ENCODE results near the gene TMCC2.

Gene TMCC2

DNA sequence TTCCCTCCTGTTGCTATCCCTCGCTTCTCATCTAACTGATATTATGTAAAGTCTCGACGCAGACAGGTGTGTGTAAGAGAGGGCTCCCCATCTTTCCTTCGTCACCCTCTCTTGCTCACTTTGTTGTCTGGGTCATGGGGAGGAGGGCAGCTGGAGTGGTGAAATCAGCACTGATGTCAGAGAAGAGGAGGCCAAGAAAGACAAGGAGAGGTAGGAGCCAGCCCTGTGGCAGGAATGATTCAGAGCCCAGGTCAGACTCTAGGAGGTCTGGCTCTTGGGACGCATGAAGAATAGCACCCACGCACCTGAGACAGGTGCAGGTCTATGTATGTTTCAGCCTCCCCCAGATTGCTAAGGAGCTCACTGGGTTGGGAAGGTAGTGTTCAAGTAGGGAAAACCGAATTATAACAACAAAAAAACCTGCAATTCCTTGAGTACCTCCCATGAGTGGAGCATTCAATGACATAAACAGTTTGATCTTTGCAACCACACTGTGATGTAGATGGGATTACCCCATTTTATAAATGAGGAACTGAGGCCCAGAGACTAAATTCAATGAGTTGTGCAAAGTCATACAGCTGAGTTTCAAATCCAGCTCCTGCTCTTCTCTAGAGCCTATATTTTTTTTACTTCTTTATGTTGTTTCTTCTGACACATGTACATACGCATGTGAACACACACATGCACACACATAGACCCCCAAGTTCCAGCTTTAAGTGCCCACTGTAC lies 83.4 kb downstream of the TMCC2 start:
- DNase-seq: no peak

DNA sequence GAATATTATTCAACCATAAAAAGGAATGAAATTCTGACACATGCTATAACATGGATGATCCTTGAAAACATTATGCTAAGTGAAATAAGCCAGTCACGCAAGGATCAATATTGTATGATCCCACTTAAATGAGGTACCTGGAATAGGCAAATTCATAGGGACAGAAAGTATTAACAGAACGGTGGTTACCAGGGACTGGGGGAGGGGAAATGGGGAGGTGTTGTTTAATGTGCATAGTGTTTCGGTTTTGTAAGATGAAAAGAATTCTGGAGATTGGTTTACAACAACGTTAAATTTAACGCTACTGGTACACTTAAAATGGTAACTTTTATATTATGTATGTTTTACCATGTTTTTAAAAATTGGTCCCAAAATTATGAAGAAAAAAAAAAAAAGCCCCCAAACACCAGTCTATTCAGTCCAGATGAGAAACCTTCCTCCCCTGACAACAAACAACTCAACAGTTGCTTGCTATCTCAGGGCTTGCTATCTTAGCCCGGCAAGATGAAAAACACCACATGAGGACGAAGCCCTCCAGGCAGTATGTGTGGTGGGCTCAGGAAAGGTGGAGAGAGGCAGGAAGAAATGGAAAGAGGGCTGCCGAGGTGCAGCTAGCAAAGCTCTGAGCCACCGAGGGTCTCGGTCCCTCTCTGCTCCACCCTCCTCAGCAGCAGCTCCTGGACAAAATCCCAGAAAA lies 85.3 kb downstream of the TMCC2 start:
- no peak for DNase-seq

DNA sequence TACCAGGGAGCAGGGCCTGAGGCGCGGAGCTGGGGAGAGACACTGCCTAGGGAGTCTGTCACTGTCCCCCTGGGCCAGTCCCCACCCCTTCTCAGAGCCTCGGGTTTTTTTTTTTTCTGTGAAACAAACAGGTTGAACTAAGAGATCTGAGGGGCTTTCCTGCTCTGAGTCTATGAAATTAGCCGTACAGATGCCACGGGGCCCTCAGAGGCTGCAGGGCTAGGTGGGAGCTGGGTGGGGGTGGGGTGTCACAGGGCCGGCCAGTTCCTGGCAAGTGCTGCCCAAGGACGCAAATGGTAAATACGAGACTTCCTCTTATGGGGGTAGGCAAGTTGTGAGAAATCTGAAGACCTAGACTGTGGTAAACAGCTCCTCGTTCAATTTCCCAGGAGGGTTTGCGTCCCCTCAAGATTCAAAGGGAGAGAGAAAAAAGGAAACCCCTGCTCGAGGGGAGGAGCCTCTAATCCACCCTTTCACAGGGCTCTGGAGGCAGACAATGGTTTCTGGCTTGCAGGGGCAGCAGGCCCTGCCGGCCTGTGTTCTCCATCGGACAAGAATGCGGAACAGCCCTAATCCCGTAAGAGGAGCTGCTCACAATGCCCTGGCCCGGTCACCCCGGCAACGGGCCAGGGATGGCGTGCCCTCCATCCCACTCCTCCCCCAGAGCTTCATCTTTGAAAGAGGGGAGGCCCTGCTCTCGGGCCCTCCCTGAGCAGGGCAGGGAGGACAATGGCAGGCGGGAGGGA lies 86.0 kb downstream of the TMCC2 start:
- peak; percentile 44 for DNase-seq

DNA sequence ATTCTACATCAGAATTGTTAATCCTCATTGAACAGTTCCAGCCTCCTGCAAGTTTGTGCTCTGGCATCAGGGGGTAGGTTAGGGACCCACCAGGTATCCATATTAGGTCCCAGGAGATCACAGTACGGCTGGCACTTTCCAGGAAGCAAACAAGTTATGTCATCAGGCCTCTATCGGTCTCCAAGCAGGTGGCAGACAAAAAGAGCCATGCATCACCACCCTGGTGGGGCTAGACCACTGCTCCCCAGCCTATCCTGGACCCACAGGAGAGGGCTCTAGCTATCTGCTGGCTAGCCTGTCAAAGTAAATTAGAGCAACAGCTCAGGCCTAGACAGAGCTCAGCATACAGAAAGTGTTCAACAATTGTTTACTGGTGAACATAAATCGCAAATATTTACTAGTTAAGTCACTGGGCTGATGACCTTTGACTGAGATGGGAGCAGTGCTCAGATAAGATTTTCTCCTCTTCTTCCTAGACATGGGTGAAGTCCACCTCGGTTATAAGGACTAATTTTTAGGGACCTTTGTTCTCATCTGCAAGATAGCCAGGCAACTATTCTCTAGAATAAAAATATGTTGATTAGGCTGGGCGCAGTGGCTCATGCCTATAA lies 87.4 kb downstream of the TMCC2 start:
- DNase-seq: no peak

DNA sequence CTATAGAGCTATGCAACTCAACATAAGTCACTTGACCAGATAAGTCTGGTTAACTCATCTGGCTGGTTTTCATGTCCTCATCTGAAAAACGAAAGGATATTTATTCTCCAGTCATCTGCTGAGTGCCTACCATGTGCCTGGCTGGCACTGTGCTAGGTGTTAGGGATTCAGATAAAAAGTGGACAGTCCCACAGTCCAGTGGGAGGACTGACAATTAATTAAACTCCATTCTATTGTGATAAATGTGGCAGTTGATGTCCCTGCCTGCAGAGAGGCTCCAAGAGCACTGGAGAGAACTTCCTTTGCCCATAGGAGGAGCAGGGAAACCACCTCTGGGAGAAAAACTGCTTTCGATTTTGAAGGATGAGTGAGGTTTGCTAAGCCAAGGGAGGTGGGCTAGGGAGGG lies 88.4 kb downstream of the TMCC2 start:
- DNase-seq: no peak

DNA sequence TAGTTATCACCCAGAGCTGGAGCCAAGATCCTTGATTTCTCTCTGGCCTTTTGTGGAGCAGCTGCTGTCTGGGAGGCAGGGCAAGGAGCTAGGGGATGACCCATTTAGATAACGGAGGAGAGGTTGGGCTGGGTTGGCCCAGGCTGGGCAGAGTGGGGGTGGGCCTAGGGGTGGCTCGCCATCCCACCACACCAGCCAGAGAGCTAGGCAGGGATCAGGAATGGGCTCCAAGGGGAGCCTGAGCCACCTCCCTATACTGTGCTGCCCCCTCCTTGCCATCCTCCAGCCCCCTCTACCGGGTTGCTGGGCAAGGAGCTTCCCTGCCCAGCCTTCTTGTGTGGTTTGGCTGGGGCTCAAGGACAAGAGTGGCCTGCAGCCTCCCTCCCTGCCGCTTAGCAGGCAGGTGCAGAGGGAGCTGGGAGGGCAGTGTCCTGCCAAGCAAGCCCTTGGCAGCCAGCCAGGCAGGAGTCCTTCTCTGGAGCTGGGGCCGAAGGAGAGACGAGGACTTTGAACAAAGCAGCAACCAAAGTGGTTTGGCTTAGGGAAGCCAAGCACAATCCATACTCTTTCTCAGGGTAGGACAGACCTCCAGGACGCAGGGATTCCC lies 89.7 kb downstream of the TMCC2 start:
- DNase-seq: no peak

GRCh38 chr1:205318231-205318991 lies 90.7 kb downstream of the TMCC2 start:
- no peak for DNase-seq

- DNase-seq: no peak
Observed at GRCh38 chr1:205319081-205320018, 91.6 kb downstream of the TMCC2 start.

- peak; percentile 86 for DNase-seq
Observed at GRCh38 chr1:205321162-205321958, 93.6 kb downstream of the TMCC2 start, which contains the start of gene NUAK2. Gene NUAK2, minus strand, starts transcription at chr1:205321745. Its CDS starts 117 bp downstream, at chr1:205321628.

GRCh38 chr1:205321959-205322283 lies 94.2 kb downstream of the TMCC2 start:
- no peak for DNase-seq
